Neural progenitor cell (in vitro differentiated cells): Measurements from ENCODE around the gene EPB41L4B. TPM values are rescaled to one million over a fixed set of nuclear protein-coding genes. Genes with fewer than 3 reads are reported as not detected.

Experiments used
- DNase-seq: peaks from one replicate; pipeline ENCODE4 v3.0.0-alpha.2; 2016; ENCODE audit warnings: low spot score
- H2AFZ ChIP-seq: fragments of 200-600 bp; sonication (generic); replicated peaks from 2 replicates; pipeline ENCODE4 v1.6.1; 2016; ENCODE audit warnings: antibody characterized with exemption
- H3F3A ChIP-seq: fragments of 200-600 bp; sonication (generic); 2 replicates; pipeline ENCODE4 v1.6.1; 2016; ENCODE audit warnings: antibody characterized with exemption, low read depth
- H3K27ac ChIP-seq: fragments of 200-600 bp; sonication (generic); 2 replicates; pipeline ENCODE4 v1.5.1; 2016; ENCODE audit warnings: mild to moderate bottlenecking
- H3K27me3 ChIP-seq: fragments of 200-600 bp; sonication (generic); 2 replicates; pipeline ENCODE4 v1.6.1; 2016; ENCODE audit warnings: mild to moderate bottlenecking, moderate library complexity
- H3K36me3 ChIP-seq: fragments of 200-600 bp; sonication (generic); 2 replicates; pipeline ENCODE4 v1.5.1; 2016
- H3K4me1 ChIP-seq: fragments of 200-600 bp; sonication (generic); 2 replicates; pipeline ENCODE4 v1.6.1; 2016; ENCODE audit warnings: mixed run types
- H3K4me2 ChIP-seq: fragments of 200-600 bp; sonication (generic); 2 replicates; pipeline ENCODE4 v1.6.1; 2016
- H3K4me3 ChIP-seq: fragments of 200-600 bp; sonication (generic); 2 replicates; pipeline ENCODE4 v1.5.1; 2016
- H3K79me2 ChIP-seq: fragments of 200-600 bp; sonication (generic); 2 replicates; pipeline ENCODE4 v1.6.1; 2016; ENCODE audit warnings: low read depth
- H3K9ac ChIP-seq: fragments of 200-600 bp; sonication (generic); 2 replicates; pipeline ENCODE4 v1.6.1; 2016
- H3K9me3 ChIP-seq: fragments of 200-600 bp; sonication (generic); 2 replicates; pipeline ENCODE4 v1.5.1; 2016; ENCODE audit warnings: low read depth
- H4K20me1 ChIP-seq: fragments of 200-600 bp; sonication (generic); 2 replicates; pipeline ENCODE4 v1.6.1; 2016; ENCODE audit warnings: low read depth
- H3K27ac Mint-ChIP-seq: 3 replicates; pipeline ENCODE4 v1.8.0; 2021; ENCODE audit warnings: mixed read lengths
- H3K27me3 Mint-ChIP-seq: 2 replicates; pipeline ENCODE4 v1.8.0; 2022; ENCODE audit warnings: low read depth, mild to moderate bottlenecking, inconsistent platforms, moderate library complexity, mixed read lengths; ENCODE audit not compliant: insufficient read depth
- H3K36me3 Mint-ChIP-seq: 3 replicates; pipeline ENCODE4 v1.8.0; 2021; ENCODE audit warnings: mixed read lengths
- H3K4me1 Mint-ChIP-seq: 3 replicates; pipeline ENCODE4 v1.8.0; 2021; ENCODE audit warnings: mixed read lengths
- H3K4me3 Mint-ChIP-seq: 3 replicates; pipeline ENCODE4 v1.8.0; 2021; ENCODE audit warnings: mild to moderate bottlenecking, moderate library complexity, mixed read lengths
- H3K9me3 Mint-ChIP-seq: 3 replicates; pipeline ENCODE4 v1.8.0; 2020; ENCODE audit warnings: mixed read lengths
- CTCF ChIP-seq: fragments of 200-600 bp; sonication (generic); IDR thresholded peaks from 2 replicates; pipeline ENCODE4 v1.5.1; 2017; ENCODE audit warnings: antibody characterized with exemption, mild to moderate bottlenecking
- EZH2 ChIP-seq: fragments of 200-600 bp; sonication (generic); IDR thresholded peaks from 2 replicates; pipeline ENCODE4 v1.6.1; 2017; ENCODE audit warnings: antibody characterized with exemption, mild to moderate bottlenecking, moderate library complexity
- EZH2phosphoT487 ChIP-seq: fragments of 200-600 bp; sonication (generic); IDR thresholded peaks from 2 replicates; pipeline ENCODE4 v1.6.1; 2017; ENCODE audit warnings: antibody characterized with exemption
- total RNA-seq: library from RNA; depleted of rRNA; stranded (reverse); fragments of >200 nt; gene quantifications from 2 replicates; pipeline ENCODE4 v1.2.3, GENCODE V29; 2015; ENCODE audit warnings: low replicate concordance

EPB41L4B gene
- total RNA-seq, 1 donor from 2014 or later: 6.2 TPM

- DNase-seq: no peak
- no peak overlapping the region for H3K4me3 Mint-ChIP-seq
- no peaks in the 10 kb centered on the region for H3K79me2 ChIP-seq
- peaks cover 6% of the 10 kb centered on the region for H3K27me3 Mint-ChIP-seq
- H3K9ac ChIP-seq: no peak overlapping the region
- H3K9me3 Mint-ChIP-seq: no peaks in the 10 kb centered on the region
- peaks cover 19% of the 10 kb centered on the region for H3K4me1 Mint-ChIP-seq
- TF ChIP-seq EZH2 (no peak), CTCF (no peak), EZH2phosphoT487 (no peak)
- no peaks in the 10 kb centered on the region for H3K27me3 ChIP-seq
- H3K9me3 ChIP-seq: no peaks in the 10 kb centered on the region
- no peaks in the 10 kb centered on the region for H3K4me1 ChIP-seq
- no peaks in the 10 kb centered on the region for H3K36me3 Mint-ChIP-seq
- H3K4me2 ChIP-seq: no peak overlapping the region
- no peak overlapping the region for H3K4me3 ChIP-seq
- no peak overlapping the region for H3K27ac ChIP-seq
- no peak overlapping the region for H2AFZ ChIP-seq
- no peaks in the 10 kb centered on the region for H4K20me1 ChIP-seq
- no peaks in the 10 kb centered on the region for H3K36me3 ChIP-seq
- no peak overlapping the region for H3K27ac Mint-ChIP-seq
- no peaks in the 10 kb centered on the region for H3F3A ChIP-seq
Measured at GRCh38 chr9:109328978-109329637, 8.2 kb upstream of the EPB41L4B start.

- peaks cover 7% of the 10 kb centered on the region for H3K27me3 ChIP-seq
- Mint-ChIP-seq H3K36me3 (no peaks in the 10 kb centered on the region), H3K27ac (no peak overlapping the region), H3K9me3 (no peaks in the 10 kb centered on the region), H3K27me3 (peaks cover 21% of the 10 kb centered on the region), H3K4me1 (peaks cover 17% of the 10 kb centered on the region), H3K4me3 (no peak overlapping the region)
- H3K4me2 ChIP-seq: no peak overlapping the region
- H3K27ac ChIP-seq: no peak overlapping the region
- TF ChIP-seq CTCF: no peak
- TF ChIP-seq EZH2: no peak
- no peak for TF ChIP-seq EZH2phosphoT487
- no peak overlapping the region for H3K9ac ChIP-seq
- H3K4me3 ChIP-seq: no peak overlapping the region
- H4K20me1 ChIP-seq: no peaks in the 10 kb centered on the region
- no peaks in the 10 kb centered on the region for H3K36me3 ChIP-seq
- DNase-seq: no peak
- H3K9me3 ChIP-seq: no peaks in the 10 kb centered on the region
- no peak overlapping the region for H2AFZ ChIP-seq
- H3K79me2 ChIP-seq: no peaks in the 10 kb centered on the region
- no peaks in the 10 kb centered on the region for H3K4me1 ChIP-seq
- no peaks in the 10 kb centered on the region for H3F3A ChIP-seq
Measured at GRCh38 chr9:109325089-109325488, 4.2 kb upstream of the EPB41L4B start.

- Histone ChIP-seq H3K9me3 (no peaks in the 10 kb centered on the region), H2AFZ (no peak overlapping the region), H3K27me3 (peaks cover 20% of the 10 kb centered on the region), H3K4me2 (no peak overlapping the region), H3F3A (peaks cover 6% of the 10 kb centered on the region), H3K36me3 (no peaks in the 10 kb centered on the region), H3K4me1 (peaks cover 7% of the 10 kb centered on the region), H3K9ac (no peak overlapping the region), H3K79me2 (no peaks in the 10 kb centered on the region), H4K20me1 (peaks cover 8% of the 10 kb centered on the region), H3K27ac (no peak overlapping the region), H3K4me3 (no peak overlapping the region)
- no peaks in the 10 kb centered on the region for H3K36me3 Mint-ChIP-seq
- no peaks in the 10 kb centered on the region for H3K9me3 Mint-ChIP-seq
- H3K27ac Mint-ChIP-seq: no peak overlapping the region
- H3K27me3 Mint-ChIP-seq: peaks cover 27% of the 10 kb centered on the region
- no peak overlapping the region for H3K4me3 Mint-ChIP-seq
- no peak for DNase-seq
- TF ChIP-seq CTCF: no peak
- no peak for TF ChIP-seq EZH2phosphoT487
- no peak for TF ChIP-seq EZH2
- peaks cover 8% of the 10 kb centered on the region for H3K4me1 Mint-ChIP-seq
Measured at GRCh38 chr9:109323771-109324170, 2.9 kb upstream of the EPB41L4B start.
